ENCODE data around the gene CPNE9. TPM values are rescaled to one million over a fixed set of nuclear protein-coding genes. Genes with fewer than 3 reads are reported as not detected.

Gene CPNE9
- total and polyA plus RNA-seq, 2 of the 13 experiments (the other 11 are each of a cell fraction or from before 2014, with no cell fraction given) = 0.20 TPM; not detected in 1

- no TSS peak for BruUV-seq (replicated peaks)
- Histone ChIP-seq H2AFZ (ENCODE audit: low read length) (no peak overlapping the region), H4K20me1 (ENCODE audit: insufficient read depth, low read length) (no peaks in the 10 kb centered on the region), H3K9ac (ENCODE audit: insufficient read depth, low read depth, low read length) (no peak overlapping the region), H3K27me3 (ENCODE audit: control insufficient read depth in 1 of 2, insufficient read depth in 2 of 2, low read length in 2 of 2) (no peaks in the 10 kb centered on the region), H3K4me2 (ENCODE audit: low read depth, low read length) (no peak overlapping the region), H3K36me3 (replicated peaks in 1 of 2; ENCODE audit: control insufficient read depth in 1 of 2, insufficient read depth in 2 of 2, low read length in 2 of 2) (peaks cover 35 to 63% of the 10 kb centered on the region in 2 experiments), H3K4me3 (replicated peaks in 1 of 3; ENCODE audit: insufficient read depth in 1 of 3, low read depth in 2 of 3, low read length in 3 of 3) (no peak overlapping the region), H3K4me1 (ENCODE audit: insufficient read depth, low read length) (peaks cover 19% of the 10 kb centered on the region), H3K27ac (ENCODE audit: extremely low read length, insufficient read depth, low read length) (no peak overlapping the region), H3K9me3 (ENCODE audit: low read length) (no peaks in the 10 kb centered on the region), H3K79me2 (ENCODE audit: insufficient read depth, low read length) (peaks cover 13% of the 10 kb centered on the region)
- DNase-seq (ENCODE audit: low spot score) = no peak
- ATAC-seq = no peak
- POLR2A ChIA-PET = no interaction called here
- intact Hi-C loops (cut with micrococcal nuclease; ENCODE audit: unreplicated experiment) = no loop called here
- TF ChIP-seq ATAD3A (CRISPR knock-in tag; IDR thresholded peaks at IDR 0.05) (no peak), CBX1 (IDR thresholded peaks at IDR 0.05; ENCODE audit: low read depth) (no peak), ZNF224 (CRISPR knock-in tag; IDR thresholded peaks at IDR 0.05) (no peak), RARG (CRISPR knock-in tag; IDR thresholded peaks at IDR 0.05; ENCODE audit: low read depth) (no peak), ZNF563 (CRISPR knock-in tag; IDR thresholded peaks at IDR 0.05) (no peak), ZNF839 (CRISPR knock-in tag; IDR thresholded peaks at IDR 0.05; ENCODE audit: borderline replicate concordance) (no peak), ZIK1 (CRISPR knock-in tag; IDR thresholded peaks at IDR 0.05; ENCODE audit: borderline replicate concordance, low read depth) (no peak), MAFF (IDR thresholded peaks at IDR 0.05; ENCODE audit: low read depth, low read length) (no peak), LCORL (IDR thresholded peaks at IDR 0.05) (no peak), LCORL (CRISPR knock-in tag; IDR thresholded peaks at IDR 0.05) (no peak), CREB1 (IDR thresholded peaks at IDR 0.05) (no peak), CREB1 (CRISPR knock-in tag; IDR thresholded peaks at IDR 0.05) (no peak), CBFB (CRISPR knock-in tag; IDR thresholded peaks at IDR 0.05) (no peak), REPIN1 (CRISPR knock-in tag; IDR thresholded peaks at IDR 0.05; ENCODE audit: borderline replicate concordance, low read depth) (no peak), NFE2L1 (CRISPR knock-in tag; IDR thresholded peaks at IDR 0.05; ENCODE audit: borderline replicate concordance) (no peak), MLX (CRISPR knock-in tag; IDR thresholded peaks at IDR 0.05) (no peak), ZNF451 (CRISPR knock-in tag; IDR thresholded peaks at IDR 0.05) (no peak), SETDB1 (CRISPR knock-in tag; IDR thresholded peaks at IDR 0.05; ENCODE audit: borderline replicate concordance) (no peak)
- TF ChIP-seq, protein P1, sequence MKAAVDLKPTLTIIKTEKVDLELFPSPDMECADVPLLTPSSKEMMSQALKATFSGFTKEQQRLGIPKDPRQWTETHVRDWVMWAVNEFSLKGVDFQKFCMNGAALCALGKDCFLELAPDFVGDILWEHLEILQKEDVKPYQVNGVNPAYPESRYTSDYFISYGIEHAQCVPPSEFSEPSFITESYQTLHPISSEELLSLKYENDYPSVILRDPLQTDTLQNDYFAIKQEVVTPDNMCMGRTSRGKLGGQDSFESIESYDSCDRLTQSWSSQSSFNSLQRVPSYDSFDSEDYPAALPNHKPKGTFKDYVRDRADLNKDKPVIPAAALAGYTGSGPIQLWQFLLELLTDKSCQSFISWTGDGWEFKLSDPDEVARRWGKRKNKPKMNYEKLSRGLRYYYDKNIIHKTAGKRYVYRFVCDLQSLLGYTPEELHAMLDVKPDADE (CRISPR knock-in tag; IDR thresholded peaks at IDR 0.05) = no peak
- TF ChIP-seq, protein P2, sequence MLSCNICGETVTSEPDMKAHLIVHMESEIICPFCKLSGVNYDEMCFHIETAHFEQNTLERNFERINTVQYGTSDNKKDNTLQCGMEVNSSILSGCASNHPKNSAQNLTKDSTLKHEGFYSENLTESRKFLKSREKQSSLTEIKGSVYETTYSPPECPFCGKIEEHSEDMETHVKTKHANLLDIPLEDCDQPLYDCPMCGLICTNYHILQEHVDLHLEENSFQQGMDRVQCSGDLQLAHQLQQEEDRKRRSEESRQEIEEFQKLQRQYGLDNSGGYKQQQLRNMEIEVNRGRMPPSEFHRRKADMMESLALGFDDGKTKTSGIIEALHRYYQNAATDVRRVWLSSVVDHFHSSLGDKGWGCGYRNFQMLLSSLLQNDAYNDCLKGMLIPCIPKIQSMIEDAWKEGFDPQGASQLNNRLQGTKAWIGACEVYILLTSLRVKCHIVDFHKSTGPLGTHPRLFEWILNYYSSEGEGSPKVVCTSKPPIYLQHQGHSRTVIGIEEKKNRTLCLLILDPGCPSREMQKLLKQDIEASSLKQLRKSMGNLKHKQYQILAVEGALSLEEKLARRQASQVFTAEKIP (CRISPR knock-in tag; IDR thresholded peaks at IDR 0.05; ENCODE audit: borderline replicate concordance) = no peak
- TF ChIP-seq, protein P3, sequence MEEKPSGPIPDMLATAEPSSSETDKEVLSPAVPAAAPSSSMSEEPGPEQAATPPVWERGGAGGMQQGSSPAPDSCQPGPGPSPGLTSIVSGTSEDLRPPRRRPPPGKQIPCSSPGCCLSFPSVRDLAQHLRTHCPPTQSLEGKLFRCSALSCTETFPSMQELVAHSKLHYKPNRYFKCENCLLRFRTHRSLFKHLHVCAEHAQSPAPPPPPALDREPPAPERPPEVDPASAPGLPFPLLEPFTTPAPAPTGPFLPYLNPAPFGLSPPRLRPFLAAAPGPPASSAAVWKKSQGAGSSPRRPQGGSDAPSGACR (CRISPR knock-in tag; IDR thresholded peaks at IDR 0.05) = no peak
- FAIRE-seq = no peak
- CTCF ChIA-PET (ENCODE audit: low intra/inter-chr PET ratio, low total read pairs) = no interaction called here
- in situ Hi-C loops (cut with HindIII; ENCODE audit: extremely low pct_ligation_motif_present, low pct_unique_long_range_greater_than_20kb) = no loop called here
- WGBS (ENCODE audit: low lambda C conversion rate) = 100% methylated on average over 6 of the region's 8 CpGs
These were observed 43.6 kb downstream of the CPNE9 start for GRCh38 chr3:9747267-9747666.

All from HepG2 (cell line).